HG03565 (cell line): Measurements from ENCODE around the gene CEP95.
"Not testable (repeated sequence)": the region's sequence is repeated elsewhere in the genome, so short reads cannot be mapped to it uniquely, and the experiment has no call there.

Source experiments
- ATAC-seq: cut with Tn5 transposase; IDR thresholded peaks from one replicate; pipeline ENCODE4 v1.9.1; 2021; ENCODE audit warnings: mild to moderate bottlenecking, moderate library complexity; ENCODE audit not compliant: unreplicated experiment

CEP95 gene

DNA sequence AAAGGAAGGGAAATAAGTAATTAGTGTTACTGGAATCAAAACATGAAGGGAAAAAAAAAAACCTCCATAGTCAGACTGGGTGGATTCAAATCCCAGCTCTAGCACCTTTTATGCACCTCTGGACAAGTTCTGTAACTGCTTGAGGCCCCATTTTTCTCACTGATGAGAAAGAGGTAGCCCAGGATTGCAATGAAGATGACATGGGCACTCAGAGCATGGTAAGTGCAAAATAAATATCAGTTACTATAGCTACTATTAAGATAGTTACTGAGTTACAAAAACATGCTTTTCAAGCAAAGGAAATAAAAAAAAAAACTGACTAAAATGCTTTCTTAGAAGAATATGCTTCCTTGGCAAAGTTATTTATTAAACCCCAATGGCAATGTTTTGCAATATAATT, 58.8 kb downstream of the CEP95 start:
- ATAC-seq = no peak

DNA sequence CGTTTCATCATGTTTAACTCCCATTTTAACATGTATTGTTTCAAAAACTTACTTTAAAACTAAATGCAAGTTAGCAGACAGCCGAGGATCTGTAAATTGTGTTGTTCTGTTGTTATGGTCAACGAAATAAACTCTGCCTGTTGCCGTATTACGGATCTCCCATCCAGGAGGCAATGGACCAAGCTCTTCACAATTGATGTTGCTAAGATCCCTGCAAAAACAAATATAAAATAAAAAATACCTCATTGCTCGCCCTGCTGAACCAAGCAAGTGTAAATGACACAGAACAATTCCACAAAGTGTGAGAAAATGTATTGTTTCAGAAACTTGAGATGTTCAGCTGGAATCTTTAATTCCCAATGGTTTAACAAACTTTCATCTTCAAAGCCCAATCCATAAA, 65.0 kb downstream of the CEP95 start:
- no peak for ATAC-seq

DNA sequence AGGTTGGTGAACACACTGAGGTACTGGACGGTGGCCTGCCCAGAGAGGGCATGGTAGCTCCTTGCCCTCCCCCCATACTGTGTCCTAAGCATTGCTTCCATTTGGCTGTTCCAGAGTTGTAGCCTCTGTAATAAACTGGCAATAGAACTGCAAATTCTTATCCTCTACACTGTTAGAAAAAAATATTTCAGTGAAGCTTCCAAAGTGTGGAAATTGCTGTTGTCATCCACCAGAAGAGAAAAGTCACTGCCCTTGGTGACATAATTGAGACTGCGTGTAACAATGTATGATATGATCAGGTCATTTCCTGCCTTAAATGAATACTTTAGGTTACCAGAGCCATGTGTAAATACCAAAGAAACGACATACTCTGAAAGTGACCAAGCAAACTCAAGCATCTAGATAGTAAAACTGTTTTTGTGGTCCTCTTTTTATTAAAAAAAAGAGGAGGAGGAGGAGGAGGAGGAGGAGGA, 65.9 kb downstream of the CEP95 start:
- no peak for ATAC-seq

DNA sequence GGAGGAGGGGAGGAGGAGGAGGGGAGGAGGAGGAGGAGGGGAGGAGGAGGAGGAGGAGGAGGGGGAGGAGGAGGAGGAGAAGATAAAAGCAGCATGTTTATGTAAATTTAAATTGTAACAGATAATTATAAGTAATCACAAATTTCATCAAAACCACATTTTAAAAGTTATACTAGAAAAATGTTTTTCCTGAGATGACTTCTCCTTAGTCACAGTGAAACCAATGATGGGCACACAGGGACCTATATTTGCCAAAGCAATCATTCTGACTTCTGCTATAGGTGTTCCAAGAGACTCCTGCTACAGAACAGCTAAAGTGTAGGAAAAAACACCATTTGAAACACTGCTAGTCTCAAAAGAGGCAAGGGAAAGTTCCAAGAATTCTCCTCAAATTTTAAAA, 66.4 kb downstream of the CEP95 start:
- no peak for ATAC-seq

DNA sequence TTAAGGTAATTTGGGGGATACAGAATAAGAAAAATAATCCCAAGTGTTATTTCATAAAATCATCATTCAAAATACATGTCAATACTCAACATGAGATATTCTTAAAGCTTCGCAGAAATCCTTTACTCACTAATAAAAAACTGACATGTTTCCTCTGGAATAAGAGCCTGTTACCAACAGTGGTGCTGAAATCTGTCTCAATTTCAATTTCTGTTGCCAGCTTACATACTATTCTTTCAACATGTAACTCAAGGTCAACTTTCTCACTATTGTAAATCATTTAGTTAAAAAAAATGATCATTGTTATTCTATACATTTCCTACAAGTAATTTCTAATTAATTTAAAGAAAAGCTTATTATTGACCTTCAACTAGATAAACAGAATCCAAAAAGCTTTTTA, 67.9 kb downstream of the CEP95 start:
- ATAC-seq = no peak

DNA sequence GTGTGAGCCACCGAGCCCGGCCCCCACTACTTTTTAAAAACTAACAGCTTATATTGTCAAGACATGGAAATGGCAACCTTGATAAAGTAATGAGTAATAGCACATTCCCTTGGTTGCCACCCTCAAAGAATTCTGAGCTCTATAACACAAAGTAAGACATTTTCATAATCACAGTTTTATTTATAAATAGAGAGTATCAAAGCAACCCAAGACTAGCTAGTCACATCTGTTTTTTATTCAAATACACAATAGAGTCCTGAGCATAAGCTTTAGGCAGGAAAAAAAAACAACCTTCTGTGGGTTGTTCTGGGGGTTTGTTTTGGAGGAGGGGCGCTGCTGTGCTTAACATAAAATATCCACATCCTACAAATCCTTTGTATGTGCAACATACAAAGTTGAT, 68.7 kb downstream of the CEP95 start:
- no peak for ATAC-seq

DNA sequence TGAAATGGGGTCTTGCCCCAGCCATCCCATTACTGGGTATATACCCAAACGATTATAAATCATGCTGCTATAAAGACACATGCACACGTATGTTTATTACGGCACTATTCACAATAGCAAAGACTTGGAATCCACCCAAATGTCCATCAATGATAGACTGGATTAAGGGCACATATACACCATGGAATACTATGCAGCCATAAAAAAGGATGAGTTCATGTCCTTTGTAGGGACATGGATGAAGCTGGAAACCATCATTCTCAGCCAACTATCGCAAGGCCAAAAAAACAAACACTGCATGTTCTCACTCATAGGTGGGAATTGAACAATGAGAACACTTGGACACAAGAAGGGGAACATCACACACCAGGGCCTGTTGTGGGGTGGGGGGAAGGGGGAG, 70.2 kb downstream of the CEP95 start:
- ATAC-seq = not testable (repeated sequence)

DNA sequence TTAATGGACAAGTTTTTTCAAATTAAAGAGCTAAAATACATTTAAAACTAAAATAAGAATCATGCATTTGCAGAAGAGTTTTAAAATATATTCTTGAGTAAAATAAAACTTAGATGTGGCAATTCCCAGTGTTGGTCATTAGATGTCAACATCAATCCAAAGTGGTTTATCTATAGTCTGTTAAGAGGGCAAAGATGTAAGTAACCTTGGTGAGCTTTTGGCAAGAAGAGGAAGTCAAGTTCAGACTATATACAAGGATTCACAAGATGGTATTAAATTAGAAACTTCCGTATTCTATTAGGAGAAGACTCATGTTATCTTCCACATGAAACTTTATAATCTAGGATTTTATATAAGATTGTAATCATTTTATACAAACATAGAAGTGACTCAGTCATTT, 73.1 kb downstream of the CEP95 start:
- no peak for ATAC-seq

DNA sequence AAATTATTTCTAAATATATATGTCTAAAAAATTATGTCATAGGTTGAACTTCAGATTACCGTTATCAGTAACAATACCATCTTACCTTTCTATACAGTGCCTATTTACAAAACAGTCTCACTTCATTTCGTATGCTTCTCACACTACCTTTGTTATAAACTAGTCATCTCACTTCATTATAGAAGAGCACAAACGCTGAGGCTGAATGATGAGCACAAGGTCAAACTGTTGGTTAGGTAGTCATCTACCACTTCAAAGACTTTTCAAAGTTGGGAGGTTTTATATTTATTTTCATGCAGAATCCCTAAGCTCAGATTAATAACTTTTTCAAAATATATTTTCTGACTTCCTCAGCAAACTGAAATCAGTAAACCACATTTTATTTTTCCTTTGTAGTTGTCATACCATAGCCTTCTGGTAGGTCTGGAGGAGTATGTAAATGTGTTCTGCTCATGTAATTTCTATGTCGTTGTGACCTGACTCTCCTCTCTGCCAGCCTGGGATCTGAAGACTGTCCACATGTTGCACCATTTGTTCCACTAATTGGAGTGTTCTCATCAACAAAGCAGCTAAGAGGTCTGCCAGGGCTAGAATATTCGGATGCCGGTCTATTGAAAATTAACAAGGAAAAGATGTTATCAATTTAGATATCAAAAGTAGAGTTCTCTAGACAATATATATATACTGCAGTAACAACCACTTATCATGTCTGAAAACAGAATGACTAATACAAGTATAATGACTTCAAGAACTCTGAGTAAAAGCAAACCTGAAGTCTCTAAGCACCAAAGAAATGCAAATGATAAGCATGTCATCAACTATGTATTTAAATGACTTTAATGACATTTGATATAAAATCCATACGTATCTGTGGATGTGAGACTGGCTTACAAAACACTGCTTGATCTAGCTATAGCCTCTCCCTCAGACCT, 73.9 kb downstream of the CEP95 start:
- ATAC-seq = no peak

DNA sequence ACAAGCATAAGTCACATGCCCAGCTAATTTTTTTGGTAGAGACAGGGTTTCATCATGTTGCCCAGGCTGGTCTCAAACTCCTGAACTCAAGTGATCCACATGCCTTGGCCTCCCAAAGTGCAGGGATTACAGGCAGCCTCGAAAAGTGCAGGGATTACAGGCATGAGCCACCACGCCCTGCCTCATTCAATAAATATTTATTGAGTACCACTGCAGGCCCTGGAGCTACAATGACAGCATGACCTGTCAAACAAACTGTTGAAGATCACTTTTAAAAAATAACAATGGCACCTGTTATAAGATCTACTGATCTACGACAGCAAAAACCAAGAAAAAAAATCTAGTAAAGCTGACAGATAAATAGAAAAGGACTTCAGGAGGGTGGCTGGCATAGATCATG, 76.3 kb downstream of the CEP95 start:
- no peak for ATAC-seq

DNA sequence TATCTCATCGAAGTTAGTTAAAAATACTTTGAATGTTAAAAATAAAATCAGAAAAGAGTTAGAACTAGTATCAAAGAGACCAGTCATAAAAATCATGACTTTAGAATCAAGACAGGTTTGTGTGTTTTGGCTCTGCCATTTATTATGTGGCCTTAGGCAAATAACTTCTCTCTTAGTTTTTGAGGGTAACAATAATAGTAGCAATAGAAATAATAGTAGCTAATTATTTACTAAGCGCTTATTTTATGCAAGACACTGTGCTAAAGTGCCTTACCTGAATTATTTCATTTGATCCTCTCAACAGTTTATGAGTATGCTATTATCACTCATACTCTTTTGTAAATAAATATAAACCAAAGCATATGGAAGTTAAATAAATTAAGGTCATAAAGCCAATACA, 78.4 kb downstream of the CEP95 start:
- no peak for ATAC-seq
